ENCODE measurements around the gene TNFAIP2.

GRCh38 chr14:103164779-103165178 is 41.5 kb downstream of the TNFAIP2 start:
- TF ChIP-seq, protein P1, sequence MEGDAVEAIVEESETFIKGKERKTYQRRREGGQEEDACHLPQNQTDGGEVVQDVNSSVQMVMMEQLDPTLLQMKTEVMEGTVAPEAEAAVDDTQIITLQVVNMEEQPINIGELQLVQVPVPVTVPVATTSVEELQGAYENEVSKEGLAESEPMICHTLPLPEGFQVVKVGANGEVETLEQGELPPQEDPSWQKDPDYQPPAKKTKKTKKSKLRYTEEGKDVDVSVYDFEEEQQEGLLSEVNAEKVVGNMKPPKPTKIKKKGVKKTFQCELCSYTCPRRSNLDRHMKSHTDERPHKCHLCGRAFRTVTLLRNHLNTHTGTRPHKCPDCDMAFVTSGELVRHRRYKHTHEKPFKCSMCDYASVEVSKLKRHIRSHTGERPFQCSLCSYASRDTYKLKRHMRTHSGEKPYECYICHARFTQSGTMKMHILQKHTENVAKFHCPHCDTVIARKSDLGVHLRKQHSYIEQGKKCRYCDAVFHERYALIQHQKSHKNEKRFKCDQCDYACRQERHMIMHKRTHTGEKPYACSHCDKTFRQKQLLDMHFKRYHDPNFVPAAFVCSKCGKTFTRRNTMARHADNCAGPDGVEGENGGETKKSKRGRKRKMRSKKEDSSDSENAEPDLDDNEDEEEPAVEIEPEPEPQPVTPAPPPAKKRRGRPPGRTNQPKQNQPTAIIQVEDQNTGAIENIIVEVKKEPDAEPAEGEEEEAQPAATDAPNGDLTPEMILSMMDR (IDR thresholded peaks at IDR 0.05; ENCODE audit: extremely low read depth in 1 of 2, insufficient read depth in 1 of 2, low read depth in 1 of 2, low read length in 2 of 2), result no peak
- TF ChIP-seq POLR2AphosphoS5 (IDR thresholded peaks at IDR 0.05; ENCODE audit: insufficient read depth, low read depth, low read length) (no peak), POLR2A (IDR thresholded peaks at IDR 0.05; ENCODE audit: low read depth, low read length) (no peak), FOS (IDR thresholded peaks at IDR 0.05; ENCODE audit: borderline replicate concordance, insufficient read depth, low read length) (no peak), EZH2 (IDR thresholded peaks at IDR 0.05; ENCODE audit: borderline replicate concordance, low read depth, low read length, severe bottlenecking) (no peak), MAX (IDR thresholded peaks at IDR 0.05; ENCODE audit: insufficient read depth, insufficient read length) (no peak)
